Sigmoid colon (tissue), 3 donors: ENCODE data around the gene RPL36AL.

ENCODE experiments used
- CTCF ChIP-seq, 4 experiments: fragments of 450-650 bp in 3 of 4; fragments of 200-600 bp in 1 of 4; IDR thresholded peaks; one replicate each; pipeline ENCODE4 v1.5.1; 2016 to 2019; ENCODE audit warnings: antibody characterized with exemption in 4 of 4, mild to moderate bottlenecking in 3 of 4, moderate library complexity in 2 of 4
- POLR2A ChIP-seq, 2 donors: fragments of 450-650 bp; IDR thresholded peaks; one replicate each; pipeline ENCODE4 v1.6.1; 2016; ENCODE audit warnings: antibody characterized with exemption in 2 of 2, mild to moderate bottlenecking in 2 of 2, moderate library complexity in 2 of 2

- TF ChIP-seq POLR2A (IDR thresholded peaks at IDR 0.05) (no peak), CTCF (IDR thresholded peaks at IDR 0.05) (no peak)
These were observed 3.0 kb upstream of the RPL36AL start for GRCh38 chr14:49623387-49623786.
